Bronchial epithelial cell (primary cell): ENCODE data around the gene ZNF335. TPM values are rescaled to one million over a fixed set of nuclear protein-coding genes. Genes with fewer than 3 reads are reported as not detected.

Experiments
- DNase-seq: peaks from one replicate; pipeline ENCODE4 v3.0.0-alpha.2; 2010; ENCODE audit warnings: low read depth
- FAIRE-seq: peaks from 2 replicates; lab custom pipeline; 2011; peaks lifted over from hg19 to GRCh38; lab: Jason Lieb, UNC
- H3K27me3 ChIP-seq: 2 replicates; pipeline ENCODE4 v1.5.1; 2011; ENCODE audit warnings: low read length; ENCODE audit not compliant: control insufficient read depth, insufficient read depth
- H3K36me3 ChIP-seq: 2 replicates; pipeline ENCODE4 v1.5.1; 2011; ENCODE audit warnings: low read length; ENCODE audit not compliant: control insufficient read depth, insufficient read depth
- H3K4me3 ChIP-seq: 2 replicates; pipeline ENCODE4 v1.5.1; 2011; ENCODE audit warnings: mild to moderate bottlenecking, low read depth, low read length, control low read depth
- CTCF ChIP-seq: IDR thresholded peaks from 2 replicates; pipeline ENCODE4 v1.5.1; 2011; ENCODE audit warnings: mild to moderate bottlenecking, moderate library complexity, low read length, control low read depth, inconsistent platforms; ENCODE audit not compliant: insufficient read depth, severe bottlenecking
- total RNA-seq: library from RNA; depleted of rRNA; stranded (reverse); fragments of >200 nt; gene quantifications from 2 replicates; pipeline ENCODE4 v1.2.1, GENCODE V29; 2014

The ZNF335 gene
- total RNA-seq, 1 donor from 2014 or later: 10.3 TPM

- no peaks in the 10 kb centered on the region for H3K36me3 ChIP-seq
- FAIRE-seq (no peak), DNase-seq (no peak)
- no peak overlapping the region for H3K4me3 ChIP-seq
- peaks cover 29% of the 10 kb centered on the region for H3K27me3 ChIP-seq
- TF ChIP-seq CTCF: no peak
Observed at GRCh38 chr20:46014517-46015396, 42.8 kb upstream of the ZNF335 start.

- peak; percentile 72 for TF ChIP-seq CTCF
- FAIRE-seq (no peak), DNase-seq (peak; percentile 35)
- peaks cover 29% of the 10 kb centered on the region for H3K27me3 ChIP-seq
- no peak overlapping the region for H3K4me3 ChIP-seq
- no peaks in the 10 kb centered on the region for H3K36me3 ChIP-seq
Observed at GRCh38 chr20:46013829-46014516, 42.0 kb upstream of the ZNF335 start.

- no peak for TF ChIP-seq CTCF
- no peaks in the 10 kb centered on the region for H3K36me3 ChIP-seq
- H3K4me3 ChIP-seq: no peak overlapping the region
- DNase-seq (no peak), FAIRE-seq (no peak)
- H3K27me3 ChIP-seq: peaks cover 29% of the 10 kb centered on the region
Observed at GRCh38 chr20:46013322-46013828, 41.4 kb upstream of the ZNF335 start.

- FAIRE-seq (no peak), DNase-seq (no peak)
- TF ChIP-seq CTCF: no peak
- no peak overlapping the region for H3K4me3 ChIP-seq
- no peaks in the 10 kb centered on the region for H3K36me3 ChIP-seq
- peaks cover 29% of the 10 kb centered on the region for H3K27me3 ChIP-seq
Observed at GRCh38 chr20:46012921-46013320, 40.9 kb upstream of the ZNF335 start.

GRCh38 chr20:46011631-46012482, 39.9 kb upstream of the ZNF335 start:
- peak; percentile 50 for DNase-seq
- FAIRE-seq: no peak
- TF ChIP-seq CTCF: peak; percentile 50
- Histone ChIP-seq H3K4me3 (no peak overlapping the region), H3K36me3 (no peaks in the 10 kb centered on the region), H3K27me3 (peaks cover 29% of the 10 kb centered on the region)
